ENCODE results near the gene TRIM67.

TRIM67 gene

GRCh38 chr1:231213831-231214573, 52.1 kb downstream of the TRIM67 start:
- ATAC-seq (ENCODE audit: low read depth) (no peak), DNase-seq (ENCODE audit: low spot score) (no peak)
- Histone ChIP-seq H3K36me3 (ENCODE audit: low read depth) (no peaks in the 10 kb centered on the region), H3K9me3 (ENCODE audit: severe bottlenecking) (no peaks in the 10 kb centered on the region), H3K27ac (ENCODE audit: poor library complexity, severe bottlenecking) (no peak overlapping the region), H3K4me3 (ENCODE audit: severe bottlenecking) (no peak overlapping the region), H3K4me1 (ENCODE audit: insufficient read depth, poor library complexity, severe bottlenecking) (no peaks in the 10 kb centered on the region), H3K27me3 (ENCODE audit: insufficient read depth, poor library complexity, severe bottlenecking) (no peaks in the 10 kb centered on the region)
- TF ChIP-seq, protein P1, sequence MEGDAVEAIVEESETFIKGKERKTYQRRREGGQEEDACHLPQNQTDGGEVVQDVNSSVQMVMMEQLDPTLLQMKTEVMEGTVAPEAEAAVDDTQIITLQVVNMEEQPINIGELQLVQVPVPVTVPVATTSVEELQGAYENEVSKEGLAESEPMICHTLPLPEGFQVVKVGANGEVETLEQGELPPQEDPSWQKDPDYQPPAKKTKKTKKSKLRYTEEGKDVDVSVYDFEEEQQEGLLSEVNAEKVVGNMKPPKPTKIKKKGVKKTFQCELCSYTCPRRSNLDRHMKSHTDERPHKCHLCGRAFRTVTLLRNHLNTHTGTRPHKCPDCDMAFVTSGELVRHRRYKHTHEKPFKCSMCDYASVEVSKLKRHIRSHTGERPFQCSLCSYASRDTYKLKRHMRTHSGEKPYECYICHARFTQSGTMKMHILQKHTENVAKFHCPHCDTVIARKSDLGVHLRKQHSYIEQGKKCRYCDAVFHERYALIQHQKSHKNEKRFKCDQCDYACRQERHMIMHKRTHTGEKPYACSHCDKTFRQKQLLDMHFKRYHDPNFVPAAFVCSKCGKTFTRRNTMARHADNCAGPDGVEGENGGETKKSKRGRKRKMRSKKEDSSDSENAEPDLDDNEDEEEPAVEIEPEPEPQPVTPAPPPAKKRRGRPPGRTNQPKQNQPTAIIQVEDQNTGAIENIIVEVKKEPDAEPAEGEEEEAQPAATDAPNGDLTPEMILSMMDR (IDR thresholded peaks at IDR 0.05; ENCODE audit: poor library complexity, severe bottlenecking) = no peak

GRCh38 chr1:231214918-231215680, 53.2 kb downstream of the TRIM67 start:
- Histone ChIP-seq H3K9me3 (ENCODE audit: severe bottlenecking) (no peaks in the 10 kb centered on the region), H3K4me3 (ENCODE audit: severe bottlenecking) (no peak overlapping the region), H3K36me3 (ENCODE audit: low read depth) (no peaks in the 10 kb centered on the region), H3K27ac (ENCODE audit: poor library complexity, severe bottlenecking) (no peak overlapping the region), H3K4me1 (ENCODE audit: insufficient read depth, poor library complexity, severe bottlenecking) (no peaks in the 10 kb centered on the region), H3K27me3 (ENCODE audit: insufficient read depth, poor library complexity, severe bottlenecking) (no peaks in the 10 kb centered on the region)
- ATAC-seq (ENCODE audit: low read depth) (no peak), DNase-seq (ENCODE audit: low spot score) (no peak)
- TF ChIP-seq, protein P1 (IDR thresholded peaks at IDR 0.05; ENCODE audit: poor library complexity, severe bottlenecking) = no peak

- DNase-seq (ENCODE audit: low spot score) (no peak), ATAC-seq (ENCODE audit: low read depth) (no peak)
- no peak overlapping the region for H3K4me3 ChIP-seq (ENCODE audit: severe bottlenecking)
- no peaks in the 10 kb centered on the region for H3K27me3 ChIP-seq (ENCODE audit: insufficient read depth, poor library complexity, severe bottlenecking)
- TF ChIP-seq, protein P1 (IDR thresholded peaks at IDR 0.05; ENCODE audit: poor library complexity, severe bottlenecking) = no peak
- no peaks in the 10 kb centered on the region for H3K4me1 ChIP-seq (ENCODE audit: insufficient read depth, poor library complexity, severe bottlenecking)
- no peak overlapping the region for H3K27ac ChIP-seq (ENCODE audit: poor library complexity, severe bottlenecking)
- no peaks in the 10 kb centered on the region for H3K9me3 ChIP-seq (ENCODE audit: severe bottlenecking)
- H3K36me3 ChIP-seq (ENCODE audit: low read depth) = no peaks in the 10 kb centered on the region
These were observed 54.0 kb downstream of the TRIM67 start for GRCh38 chr1:231215681-231216385.

DNA sequence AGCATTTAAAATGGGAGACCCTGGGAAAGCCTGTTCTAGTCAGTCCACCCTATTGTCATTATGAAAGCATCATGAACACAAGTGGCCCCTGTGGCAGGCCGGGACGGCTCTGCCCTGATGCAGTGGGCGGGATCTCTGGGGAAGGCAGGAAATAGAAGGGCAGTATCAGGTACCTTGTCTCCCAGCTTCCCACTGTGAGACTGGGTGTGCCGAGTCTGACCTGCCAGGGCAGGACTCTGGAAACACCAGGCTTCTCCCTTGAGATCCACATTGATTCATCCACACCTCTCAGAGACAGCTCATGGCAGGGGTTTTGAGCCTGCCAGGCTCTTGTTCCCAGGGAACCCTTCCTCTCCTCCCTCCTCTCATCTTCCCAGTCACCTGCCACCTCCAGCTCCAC, 54.6 kb downstream of the TRIM67 start:
- TF ChIP-seq, protein P1 (IDR thresholded peaks at IDR 0.05; ENCODE audit: poor library complexity, severe bottlenecking) = no peak
- no peaks in the 10 kb centered on the region for H3K27me3 ChIP-seq (ENCODE audit: insufficient read depth, poor library complexity, severe bottlenecking)
- ATAC-seq (ENCODE audit: low read depth) = peak; percentile 90

More for the DNA sequence above, 54.6 kb downstream of the TRIM67 start:
- H3K4me3 ChIP-seq (ENCODE audit: severe bottlenecking) = no peak overlapping the region
- no peaks in the 10 kb centered on the region for H3K36me3 ChIP-seq (ENCODE audit: low read depth)
- H3K27ac ChIP-seq (ENCODE audit: poor library complexity, severe bottlenecking) = no peak overlapping the region
- H3K9me3 ChIP-seq (ENCODE audit: severe bottlenecking) = no peaks in the 10 kb centered on the region
- H3K4me1 ChIP-seq (ENCODE audit: insufficient read depth, poor library complexity, severe bottlenecking) = no peaks in the 10 kb centered on the region
- DNase-seq (ENCODE audit: low spot score) = no peak
